ENCODE results near the gene KLK6. TPM values are rescaled to one million over a fixed set of nuclear protein-coding genes. Genes with fewer than 3 reads are reported as not detected.
A peak's percentile ranks its signal among the peaks of the same experiment; 100 is the strongest.

Gene KLK6
- total RNA-seq, 3 donors from 2014 or later: not detected

DNA sequence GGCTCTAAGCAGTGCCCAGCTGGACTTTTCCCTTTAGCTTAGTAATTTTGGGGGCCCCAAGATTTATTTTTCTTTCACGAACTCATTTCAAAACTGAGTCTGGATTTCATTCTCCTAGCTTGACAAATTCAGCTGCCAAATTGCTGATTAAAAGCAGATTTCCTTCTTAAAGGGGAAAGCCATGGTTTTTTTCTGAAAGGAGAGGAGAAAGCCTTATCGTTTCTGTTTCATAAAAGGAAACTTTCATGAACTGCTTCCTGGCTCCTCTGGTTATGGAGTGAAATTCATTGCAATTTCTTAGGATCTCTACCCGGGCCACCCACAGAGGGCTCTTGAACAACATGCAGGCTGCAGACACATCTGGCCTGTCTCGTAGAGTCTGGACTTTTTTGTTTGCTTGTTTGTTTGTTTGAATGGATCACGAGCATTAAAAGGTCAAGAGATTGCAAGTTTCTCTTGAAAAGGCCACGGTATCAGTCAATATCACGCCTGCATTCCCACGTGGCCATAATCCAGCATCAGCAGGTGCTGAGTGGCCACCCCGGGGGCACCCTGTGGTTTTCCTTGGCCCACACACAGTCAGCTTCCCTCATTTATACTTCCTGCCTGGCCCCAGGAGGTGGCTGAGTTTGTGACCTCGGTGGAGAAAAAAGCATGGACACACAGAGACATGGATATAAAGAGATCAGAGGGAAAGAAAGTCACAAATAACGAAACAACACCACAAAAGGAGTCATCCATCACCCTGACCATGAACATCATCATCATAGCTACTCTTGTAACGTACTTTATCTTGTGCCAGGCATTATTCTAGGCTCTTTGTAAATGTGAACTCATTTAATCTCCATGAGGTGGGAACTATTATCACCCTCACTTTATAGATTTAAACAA, 47.7 kb downstream of the KLK6 start:
- Mint-ChIP-seq H3K4me3 (no peak overlapping the region), H3K27me3 (ENCODE audit: low read depth) (peaks cover 50% of the 10 kb centered on the region), H3K9me3 (no peaks in the 10 kb centered on the region), H3K4me1 (ENCODE audit: low read depth) (peaks cover 7% of the 10 kb centered on the region), H3K36me3 (ENCODE audit: insufficient read depth) (no peaks in the 10 kb centered on the region)
- DNase-seq (no peak), ATAC-seq (peak; percentile 32 to 58)

DNA sequence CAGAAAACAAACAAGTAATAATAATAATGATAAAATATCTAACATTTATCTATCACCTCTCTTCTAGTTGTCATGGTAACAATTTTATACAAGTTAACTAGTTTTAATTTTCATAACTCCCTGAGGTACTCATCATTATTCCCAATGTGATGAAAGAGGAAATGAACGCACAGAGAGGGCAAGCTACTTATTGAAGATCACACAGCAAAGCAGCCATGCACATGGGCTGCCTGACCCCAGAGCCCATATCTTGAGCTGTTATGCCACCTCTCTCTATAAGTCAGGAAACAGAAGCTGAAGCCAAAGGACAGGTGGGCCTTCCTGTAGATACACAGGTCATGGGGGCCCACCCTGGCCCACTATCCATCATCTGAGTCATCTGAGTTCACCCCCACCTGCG, 53.3 kb downstream of the KLK6 start:
- H3K36me3 Mint-ChIP-seq (ENCODE audit: insufficient read depth): no peaks in the 10 kb centered on the region
- no peaks in the 10 kb centered on the region for H3K4me1 Mint-ChIP-seq (ENCODE audit: low read depth)
- no peak overlapping the region for H3K4me3 Mint-ChIP-seq
- peaks cover 46% of the 10 kb centered on the region for H3K27me3 Mint-ChIP-seq (ENCODE audit: low read depth)
- ATAC-seq (no peak), DNase-seq (no peak)
- H3K9me3 Mint-ChIP-seq: no peaks in the 10 kb centered on the region

DNA sequence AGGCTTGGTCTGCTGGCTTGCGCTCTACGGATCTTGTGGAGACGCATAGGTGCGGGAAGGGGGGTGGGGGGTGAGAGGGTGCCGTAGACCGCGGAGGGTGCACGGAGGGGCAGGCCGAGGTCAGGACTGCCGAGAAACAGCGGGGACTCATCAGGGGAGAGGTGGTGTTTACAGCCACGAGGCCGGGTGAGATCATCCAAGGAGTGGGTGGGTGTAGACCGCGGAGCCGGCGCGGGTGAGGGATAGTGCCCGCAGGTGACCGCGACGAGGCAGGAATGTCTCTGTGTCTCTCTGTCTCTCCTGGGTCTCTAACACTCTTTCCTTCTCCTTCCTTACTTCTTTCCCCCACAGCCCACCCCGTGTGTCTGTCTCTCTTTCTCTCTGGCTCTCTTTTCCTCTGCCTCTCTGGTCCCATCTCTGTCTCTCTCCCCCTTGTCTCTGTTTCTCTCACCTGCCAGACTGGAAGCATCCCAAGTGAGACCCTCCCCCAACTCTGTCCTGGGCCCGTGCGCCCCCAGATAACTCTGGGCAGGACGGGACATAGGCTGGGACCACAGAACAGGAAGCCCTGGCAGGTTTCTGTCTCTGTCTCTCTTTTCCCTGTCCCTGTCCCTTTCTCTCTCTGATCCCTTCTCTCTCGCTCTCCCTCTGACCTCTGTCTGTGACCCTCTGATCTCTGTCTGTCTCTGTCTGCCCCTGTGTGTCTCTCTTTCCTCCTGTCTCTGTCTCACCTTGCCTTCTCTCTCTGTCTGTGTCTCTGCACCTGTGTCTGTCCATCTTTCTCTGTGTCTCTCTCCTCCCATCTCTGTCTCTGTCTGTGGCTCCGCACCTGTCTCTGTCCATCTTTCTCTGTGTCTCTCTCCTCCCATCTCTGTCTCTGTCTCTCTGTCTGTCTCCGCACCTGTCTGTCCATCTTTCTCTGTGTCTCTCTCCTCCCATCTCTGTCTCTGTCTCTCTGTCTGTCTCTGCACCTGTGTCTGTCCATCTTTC, 56.4 kb downstream of the KLK6 start:
- H3K4me1 Mint-ChIP-seq (ENCODE audit: low read depth): peaks cover 4% of the 10 kb centered on the region
- peak; percentile 69 to 77 for ATAC-seq
- no peak for DNase-seq
- no peaks in the 10 kb centered on the region for H3K36me3 Mint-ChIP-seq (ENCODE audit: insufficient read depth)
- H3K4me3 Mint-ChIP-seq: no peak overlapping the region
- no peaks in the 10 kb centered on the region for H3K9me3 Mint-ChIP-seq
- H3K27me3 Mint-ChIP-seq (ENCODE audit: low read depth): peaks cover 55% of the 10 kb centered on the region

DNA sequence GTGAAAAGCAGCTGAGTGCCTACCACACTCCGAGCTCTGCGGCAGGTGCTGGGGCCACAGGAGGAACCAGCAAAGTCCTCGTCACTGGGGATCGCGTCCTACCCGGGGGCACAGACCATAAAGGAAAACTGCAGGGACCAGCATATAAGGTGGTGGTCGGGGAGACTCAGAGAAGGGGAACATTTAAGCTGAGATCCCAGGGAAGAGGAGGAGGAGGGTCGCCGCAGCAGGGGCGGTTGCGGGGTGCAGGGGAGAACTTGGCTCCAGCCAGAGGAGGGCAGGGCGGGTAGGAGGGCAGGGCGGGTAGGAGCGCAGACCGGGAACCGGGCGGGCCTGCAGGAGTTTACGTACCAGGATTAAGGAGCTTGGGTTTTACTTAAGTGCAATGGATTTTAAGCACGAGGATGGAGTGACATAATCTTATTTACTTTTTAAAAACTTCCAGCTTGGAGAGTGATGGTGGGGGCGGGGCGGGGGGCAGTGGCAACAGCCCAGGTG, 57.2 kb downstream of the KLK6 start:
- H3K4me1 Mint-ChIP-seq (ENCODE audit: low read depth): peaks cover 4% of the 10 kb centered on the region
- no peak for DNase-seq
- no peak for ATAC-seq

DNA sequence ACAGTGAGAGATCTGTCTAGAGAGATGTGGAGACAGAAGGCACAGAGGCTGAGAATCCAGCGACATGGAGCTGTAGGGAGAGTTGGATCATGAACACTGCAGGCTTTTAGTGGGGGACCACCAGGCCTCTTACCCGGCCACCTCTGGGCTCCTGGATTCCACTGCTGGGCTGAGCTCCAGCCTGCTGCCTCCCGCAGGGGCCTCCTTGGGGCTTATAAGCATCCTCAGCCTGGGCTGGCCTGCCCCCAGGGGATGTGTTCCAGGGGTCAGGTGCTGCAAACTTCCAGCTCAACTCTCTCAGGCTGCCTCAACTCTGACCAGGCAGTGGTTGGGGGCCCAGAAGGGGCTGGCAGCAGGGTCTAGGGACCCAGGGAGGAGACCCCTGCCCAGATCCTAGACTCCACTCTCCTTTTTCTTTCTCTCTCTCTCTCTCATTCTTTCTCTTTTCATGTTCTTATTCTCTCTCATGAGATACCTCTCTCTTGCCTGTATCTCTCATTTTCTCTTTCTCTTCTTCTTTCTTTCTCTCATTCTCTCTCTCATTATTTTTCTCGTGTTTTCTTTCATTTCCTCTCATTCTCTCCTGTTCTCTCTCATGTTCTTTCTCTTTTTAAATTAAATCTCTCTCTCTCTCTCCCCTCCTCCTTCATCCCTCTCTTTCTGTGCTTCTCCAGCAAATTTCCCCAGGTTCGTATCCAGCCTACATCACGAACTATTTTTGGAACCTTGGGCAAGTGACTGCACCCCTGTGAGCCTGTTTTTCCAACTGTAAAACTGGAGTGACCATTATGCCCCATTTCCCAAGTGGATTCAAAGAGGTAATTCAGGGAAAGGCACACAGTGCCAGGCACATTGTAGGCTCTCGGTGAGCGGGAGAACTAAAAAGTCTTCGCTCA, 57.9 kb downstream of the KLK6 start, which contains the start of gene KLK4:
KLK4 (minus strand) TSS at position 190 of the 896 bp plus-strand sequence. CDS start 657 bp downstream, outside the sequence.
- no peak within 1 kb of the TSS for H3K4me3 Mint-ChIP-seq
- DNase-seq: no peak
- no peak for ATAC-seq
- H3K9me3 Mint-ChIP-seq: no peaks in the 10 kb centered on the region
- peaks cover 4% of the 10 kb centered on the region for H3K4me1 Mint-ChIP-seq (ENCODE audit: low read depth)
- no peaks in the 10 kb centered on the region for H3K36me3 Mint-ChIP-seq (ENCODE audit: insufficient read depth)
- H3K27me3 Mint-ChIP-seq (ENCODE audit: low read depth): peaks cover 57% of the 10 kb centered on the region

More for the DNA sequence above, 57.2 kb downstream of the KLK6 start:
- no peaks in the 10 kb centered on the region for H3K36me3 Mint-ChIP-seq (ENCODE audit: insufficient read depth)
- peaks cover 57% of the 10 kb centered on the region for H3K27me3 Mint-ChIP-seq (ENCODE audit: low read depth)
- H3K9me3 Mint-ChIP-seq: no peaks in the 10 kb centered on the region
- H3K4me3 Mint-ChIP-seq: no peak overlapping the region

DNA sequence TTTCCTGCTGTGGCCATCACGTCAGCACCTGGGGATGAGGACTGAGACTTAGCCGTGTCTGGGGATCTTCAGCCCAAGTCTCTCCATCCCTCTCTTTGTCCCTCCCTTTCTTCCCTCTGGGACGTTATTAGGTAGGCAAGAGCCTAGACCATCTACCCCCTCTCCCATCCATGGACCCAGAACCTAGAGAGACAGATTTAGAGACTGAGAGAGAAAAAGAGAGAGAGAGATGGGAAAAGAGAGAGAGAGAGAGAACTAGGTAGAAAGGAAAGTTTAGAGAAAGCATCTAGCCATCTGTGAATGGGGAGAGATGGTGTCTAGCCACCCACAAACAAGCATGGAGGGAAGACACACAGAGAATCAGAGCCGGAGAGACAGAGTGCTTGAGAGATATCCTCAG, 58.7 kb downstream of the KLK6 start:
- Mint-ChIP-seq H3K27me3 (ENCODE audit: low read depth) (peaks cover 60% of the 10 kb centered on the region), H3K36me3 (ENCODE audit: insufficient read depth) (no peaks in the 10 kb centered on the region), H3K4me1 (ENCODE audit: low read depth) (peaks cover 4% of the 10 kb centered on the region), H3K4me3 (no peak overlapping the region), H3K9me3 (no peaks in the 10 kb centered on the region)
- DNase-seq: no peak
- ATAC-seq: no peak

DNA sequence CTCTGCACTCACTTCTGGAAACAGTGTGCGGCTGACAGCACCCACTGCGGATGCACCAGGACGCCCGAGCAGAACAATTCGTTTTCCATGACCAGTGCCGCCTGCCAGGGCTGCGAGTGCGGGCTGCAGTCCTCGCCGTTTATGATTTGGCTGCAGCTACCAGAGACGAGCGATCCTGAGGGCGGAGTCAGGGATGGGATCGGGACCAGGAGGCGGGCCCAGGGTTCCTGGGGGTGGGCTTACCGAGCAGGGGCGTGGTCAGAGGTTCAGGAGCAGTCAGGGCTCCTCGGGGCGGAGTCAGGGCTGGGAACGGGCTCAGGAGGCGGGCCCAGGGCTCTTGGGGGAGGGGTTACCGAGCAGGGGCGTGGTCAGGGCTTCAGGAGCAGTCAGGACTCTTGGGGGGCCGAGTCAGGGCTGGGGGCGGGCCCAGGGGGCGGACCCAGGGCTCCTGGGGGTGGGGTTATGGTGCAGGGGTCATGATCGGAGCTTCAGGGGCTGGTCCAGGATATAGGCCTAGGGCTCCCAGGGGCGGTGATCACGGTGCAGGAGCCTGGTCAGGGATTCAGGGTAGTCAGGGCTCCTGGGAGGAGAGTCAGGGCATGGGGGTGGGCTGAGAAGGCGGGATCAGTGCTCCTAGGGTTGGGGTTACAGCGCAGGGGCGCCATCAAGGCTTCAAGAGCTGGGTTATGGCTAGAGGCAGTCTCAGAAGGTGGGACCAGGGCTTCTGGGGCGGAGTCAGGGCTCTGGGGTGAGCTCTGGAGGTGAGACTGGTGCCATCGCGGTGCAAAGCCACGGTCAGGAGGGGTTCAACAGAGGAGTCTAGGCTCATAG, 59.9 kb downstream of the KLK6 start:
- H3K4me1 Mint-ChIP-seq (ENCODE audit: low read depth): peaks cover 4% of the 10 kb centered on the region
- no peaks in the 10 kb centered on the region for H3K36me3 Mint-ChIP-seq (ENCODE audit: insufficient read depth)
- DNase-seq (no peak), ATAC-seq (peak; percentile 46 to 53)
- H3K4me3 Mint-ChIP-seq: no peak overlapping the region
- H3K27me3 Mint-ChIP-seq (ENCODE audit: low read depth): peaks cover 65% of the 10 kb centered on the region
- H3K9me3 Mint-ChIP-seq: no peaks in the 10 kb centered on the region

Other genes with a start within 250 kb of the KLK6 start
- under 1 TPM in 1 of 3 donors, not detected in 2; 0.03 TPM for gene SHANK1, start 249.8 kb downstream of the KLK6 start, total RNA-seq
- 1 to 10 TPM in 2 of 3 donors, under 1 TPM in 1; 0.52 to 1.4 (median 1.4) TPM for gene CLEC11A, start 246.2 kb downstream of the KLK6 start, total RNA-seq
- not detected for gene GPR32, start 199.1 kb downstream of the KLK6 start, total RNA-seq
- not detected for gene ACP4, start 179.2 kb downstream of the KLK6 start, total RNA-seq
- 1 to 10 TPM in 1 of 3 donors, under 1 TPM in 2; 0.58 to 1.1 (median 0.71) TPM for gene KLK1, start 145.8 kb downstream of the KLK6 start, total RNA-seq
- gene KLK15, start 136.0 kb downstream of the KLK6 start, total RNA-seq: not detected
- gene KLK3, start 114.7 kb downstream of the KLK6 start, total RNA-seq: not detected
- not detected for gene KLK2, start 96.2 kb downstream of the KLK6 start, total RNA-seq
- gene KLK4, start 58.2 kb downstream of the KLK6 start, total RNA-seq: not detected
- not detected for gene KLK5, start 16.6 kb downstream of the KLK6 start, total RNA-seq
- gene KLK7, start 14.3 kb upstream of the KLK6 start, total RNA-seq: not detected
- not detected for gene KLK8, start 32.0 kb upstream of the KLK6 start, total RNA-seq
- gene KLK10, start 50.1 kb upstream of the KLK6 start, total RNA-seq: not detected
- gene KLK11, start 57.0 kb upstream of the KLK6 start, total RNA-seq: under 1 TPM in 1 of 3 donors, not detected in 2; 0.24 TPM
- gene KLK12, start 65.4 kb upstream of the KLK6 start, total RNA-seq: not detected
- not detected for gene KLK13, start 95.5 kb upstream of the KLK6 start, total RNA-seq
- gene KLK14, start 113.3 kb upstream of the KLK6 start, total RNA-seq: 1 to 10 TPM in 2 of 3 donors, under 1 TPM in 1; 0.79 to 1.4 (median 1.2) TPM
- gene CTU1, start 138.8 kb upstream of the KLK6 start, total RNA-seq: 10 to 100 TPM; 24.1 to 29.3 (median 27.7) TPM
- gene SIGLEC9, start 155.3 kb upstream of the KLK6 start, total RNA-seq: under 1 TPM; 0.22 to 0.43 (median 0.37) TPM
- under 1 TPM in 1 of 3 donors, not detected in 2; 0.16 TPM for gene SIGLEC7, start 172.7 kb upstream of the KLK6 start, total RNA-seq